A673 (cell line): ENCODE results near the gene CHRM4.

ENCODE experiments used
- EZH2 ChIP-seq: fragments of 200-600 bp; sonication (generic); IDR thresholded peaks from 2 replicates; pipeline ENCODE4 v1.6.1; 2017; ENCODE audit warnings: borderline replicate concordance, low read depth, mild to moderate bottlenecking, mixed read lengths, antibody characterized with exemption, low read length; ENCODE audit not compliant: poor library complexity, severe bottlenecking
- TF ChIP-seq, protein P1 (sequence below): fragments of 300-800, 200-600 bp; sonication (generic); conservative IDR thresholded peaks from 2 replicates; pipeline ENCODE4 v1.5.1; 2017; ENCODE audit warnings: low read depth, mild to moderate bottlenecking, antibody characterized with exemption, low read length, moderate library complexity, mixed read lengths

- TF ChIP-seq, protein P1, sequence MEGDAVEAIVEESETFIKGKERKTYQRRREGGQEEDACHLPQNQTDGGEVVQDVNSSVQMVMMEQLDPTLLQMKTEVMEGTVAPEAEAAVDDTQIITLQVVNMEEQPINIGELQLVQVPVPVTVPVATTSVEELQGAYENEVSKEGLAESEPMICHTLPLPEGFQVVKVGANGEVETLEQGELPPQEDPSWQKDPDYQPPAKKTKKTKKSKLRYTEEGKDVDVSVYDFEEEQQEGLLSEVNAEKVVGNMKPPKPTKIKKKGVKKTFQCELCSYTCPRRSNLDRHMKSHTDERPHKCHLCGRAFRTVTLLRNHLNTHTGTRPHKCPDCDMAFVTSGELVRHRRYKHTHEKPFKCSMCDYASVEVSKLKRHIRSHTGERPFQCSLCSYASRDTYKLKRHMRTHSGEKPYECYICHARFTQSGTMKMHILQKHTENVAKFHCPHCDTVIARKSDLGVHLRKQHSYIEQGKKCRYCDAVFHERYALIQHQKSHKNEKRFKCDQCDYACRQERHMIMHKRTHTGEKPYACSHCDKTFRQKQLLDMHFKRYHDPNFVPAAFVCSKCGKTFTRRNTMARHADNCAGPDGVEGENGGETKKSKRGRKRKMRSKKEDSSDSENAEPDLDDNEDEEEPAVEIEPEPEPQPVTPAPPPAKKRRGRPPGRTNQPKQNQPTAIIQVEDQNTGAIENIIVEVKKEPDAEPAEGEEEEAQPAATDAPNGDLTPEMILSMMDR, result no peak
- no peak for TF ChIP-seq EZH2
These were observed 27.2 kb upstream of the CHRM4 start for GRCh38 chr11:46418751-46419150.
